ENCODE measurements around the gene CCDC61. TPM values are rescaled to one million over a fixed set of nuclear protein-coding genes. Genes with fewer than 3 reads are reported as not detected.
A peak's percentile ranks its signal among the peaks of the same experiment; 100 is the strongest.

CCDC61 gene
- 3.9 and 11.3 TPM in 2 replicates for total RNA-seq

DNA sequence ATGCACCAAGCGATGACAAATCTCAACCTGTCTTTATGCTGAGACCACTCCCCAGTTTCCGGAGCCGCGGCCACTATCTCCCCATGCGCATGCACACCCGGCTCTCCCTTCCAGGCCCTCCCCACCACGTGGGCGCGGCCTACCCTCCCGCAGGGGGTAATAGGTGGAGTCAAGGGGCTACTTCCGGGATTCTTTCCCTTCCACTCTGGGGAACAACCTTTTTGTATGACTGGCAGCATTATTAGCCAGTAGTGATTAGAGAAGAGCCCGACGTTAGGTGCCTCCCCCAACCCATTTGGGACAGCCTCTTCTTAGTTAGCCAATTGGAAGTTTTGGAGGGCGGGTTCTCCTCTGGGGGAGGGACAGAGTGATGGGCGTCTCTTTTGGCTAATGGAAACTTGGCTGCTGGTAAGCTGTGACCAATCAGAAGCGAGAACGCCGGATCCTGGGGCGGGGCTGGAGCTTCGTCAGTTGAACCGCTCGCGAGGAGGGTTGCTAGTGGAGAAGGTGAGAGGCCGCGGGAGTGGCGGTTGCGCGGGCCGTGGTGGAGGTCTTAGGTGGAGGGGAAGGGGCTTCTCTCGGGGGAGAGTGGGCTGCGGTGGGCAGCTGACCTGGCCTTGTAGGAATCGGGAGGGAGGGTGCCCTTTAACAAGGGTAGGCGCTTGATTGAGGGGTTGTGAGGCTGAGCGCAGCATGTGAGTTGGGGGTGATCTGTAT is at the start of gene CCDC61:
Gene CCDC61, plus strand, starts transcription at position 470 of the 717 bp plus-strand sequence. CDS start 7,552 bp downstream, outside the sequence.

DNA sequence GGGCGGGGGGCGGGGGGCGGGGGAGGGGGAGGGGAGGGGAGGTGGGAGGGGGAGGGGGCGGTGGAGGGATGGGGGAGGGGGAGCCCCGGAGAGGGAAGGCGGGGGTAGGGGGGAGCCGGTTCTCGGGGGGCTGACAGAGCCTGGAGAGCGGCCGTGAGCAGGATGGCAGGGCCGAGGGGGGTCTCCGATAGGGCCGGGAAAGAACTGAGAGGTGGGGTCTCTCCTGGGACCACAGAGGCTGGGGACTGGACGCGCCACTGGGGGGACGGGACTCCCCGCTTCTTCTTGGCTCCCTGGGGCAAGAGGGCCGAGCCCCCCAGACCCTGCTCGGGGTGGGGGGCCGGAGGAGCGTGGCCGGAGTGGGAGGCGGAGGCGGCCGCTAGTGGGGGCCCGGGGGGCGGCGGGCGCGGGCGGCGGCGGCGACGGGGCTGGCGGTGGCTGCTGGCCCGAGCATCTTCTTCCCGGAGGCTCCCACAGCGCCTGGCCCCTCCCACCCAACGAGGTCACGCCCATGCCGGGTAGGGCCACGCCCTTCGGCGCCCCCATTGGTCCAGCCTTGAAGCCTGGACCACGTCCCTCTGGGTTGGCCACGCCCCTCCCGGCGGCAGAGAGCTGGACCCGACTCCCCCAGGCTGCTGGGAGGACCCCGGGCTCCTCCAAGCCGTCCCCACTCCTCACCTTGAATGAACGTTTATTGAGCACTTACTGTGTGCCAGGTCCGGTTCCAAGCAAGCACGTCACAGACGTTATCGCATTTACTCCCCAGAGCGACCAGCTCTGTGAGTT is 21.5 kb upstream of the CCDC61 start, which contains the start of gene NOVA2:
Gene NOVA2, minus strand, starts transcription at position 313 of the 786 bp plus-strand sequence. CDS start 514 bp downstream, outside the sequence.

GRCh38 chr19:46022431-46023310 is 27.4 kb downstream of the CCDC61 start, which contains the start of gene PGLYRP1:
Gene PGLYRP1 (minus strand): TSS chr19:46023053. CDS start chr19:46023021, 32 bp downstream.

GRCh38 chr19:46040952-46041500 is 45.8 kb downstream of the CCDC61 start, which contains the start of gene IGFL4:
Gene IGFL4 (minus strand): TSS chr19:46041002. CDS start chr19:46040962, 40 bp downstream.

Small RNA genes lying within 50 kb of the gene (small RNA-seq; reads per million reads assigned to genes)
- gene MIR769 (ENCODE audit: low replicate concordance): 2.4 reads per million, percentile 74 among the genes with 10 or more reads in this experiment

Other genes starting within 250 kb of the CCDC61 start
- 9.7 and 10.1 TPM in 2 replicates for gene SIX5, start 226.2 kb upstream of the CCDC61 start, total RNA-seq
- gene DMPK, start 213.0 kb upstream of the CCDC61 start, total RNA-seq: 26.9 and 29.5 TPM in 2 replicates
- gene DMWD, start 202.6 kb upstream of the CCDC61 start, total RNA-seq: 44.9 and 84.2 TPM in 2 replicates
- gene RSPH6A, start 180.2 kb upstream of the CCDC61 start, total RNA-seq: 0.22 and 0.43 TPM in 2 replicates
- 46.2 and 50.8 TPM in 2 replicates for gene SYMPK, start 132.3 kb upstream of the CCDC61 start, total RNA-seq
- not detected in 2 replicates for gene FOXA3, start 131.1 kb upstream of the CCDC61 start, total RNA-seq
- gene IRF2BP1, start 109.3 kb upstream of the CCDC61 start, total RNA-seq: 26.7 and 39.1 TPM in 2 replicates
- gene MYPOP, start 92.9 kb upstream of the CCDC61 start, total RNA-seq: 1.9 and 2.0 TPM in 2 replicates
- not detected in 2 replicates for gene NANOS2, start 80.7 kb upstream of the CCDC61 start, total RNA-seq
- gene NOVA2, start 21.6 kb upstream of the CCDC61 start, total RNA-seq: under 0.01 TPM in 1 of 2 replicates, not detected in the other
- gene PGLYRP1, start 27.6 kb downstream of the CCDC61 start, total RNA-seq: not detected in 2 replicates
- gene IGFL4, start 45.5 kb downstream of the CCDC61 start, total RNA-seq: 0.14 TPM in 1 of 2 replicates, not detected in the other
- gene IGFL3, start 129.2 kb downstream of the CCDC61 start, total RNA-seq: not detected in 2 replicates
- 0.29 TPM in 1 of 2 replicates, not detected in the other for gene IGFL2, start 152.8 kb downstream of the CCDC61 start, total RNA-seq
- gene IGFL1, start 234.3 kb downstream of the CCDC61 start, total RNA-seq: not detected in 2 replicates